EL (cell line): ENCODE results near the gene TXNRD1.
A peak's percentile ranks its signal among the peaks of the same experiment; 100 is the strongest.

ENCODE experiments used
- DNase-seq: peaks from one replicate; pipeline ENCODE4 v3.0.0-alpha.2; 2016

Gene TXNRD1

GRCh38 chr12:104215638-104216297, at the start of gene TXNRD1:
Gene TXNRD1 (plus strand): TSS chr12:104215779. CDS start chr12:104215803, 24 bp downstream.
- peak; percentile 78 for DNase-seq

DNA sequence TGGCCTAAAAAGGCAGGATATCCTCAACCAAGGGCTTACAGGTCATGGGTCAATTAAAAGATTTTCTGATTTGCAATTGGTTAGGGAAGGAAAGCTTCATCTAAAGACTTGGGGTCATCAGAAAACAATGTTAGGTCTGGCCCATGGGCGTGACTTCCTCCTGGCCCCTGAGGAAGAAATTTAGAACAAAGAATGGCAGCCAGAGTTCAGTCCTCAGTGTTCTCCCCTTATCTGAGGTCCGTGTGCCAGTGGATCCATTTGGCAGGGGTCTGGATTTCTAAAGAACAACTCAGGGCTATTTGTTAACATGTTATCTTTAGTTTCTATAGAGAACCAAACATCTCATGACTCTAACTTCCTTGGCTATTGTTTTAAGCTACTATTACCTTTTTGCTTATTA, 49.8 kb upstream of the TXNRD1 start:
- DNase-seq: no peak

DNA sequence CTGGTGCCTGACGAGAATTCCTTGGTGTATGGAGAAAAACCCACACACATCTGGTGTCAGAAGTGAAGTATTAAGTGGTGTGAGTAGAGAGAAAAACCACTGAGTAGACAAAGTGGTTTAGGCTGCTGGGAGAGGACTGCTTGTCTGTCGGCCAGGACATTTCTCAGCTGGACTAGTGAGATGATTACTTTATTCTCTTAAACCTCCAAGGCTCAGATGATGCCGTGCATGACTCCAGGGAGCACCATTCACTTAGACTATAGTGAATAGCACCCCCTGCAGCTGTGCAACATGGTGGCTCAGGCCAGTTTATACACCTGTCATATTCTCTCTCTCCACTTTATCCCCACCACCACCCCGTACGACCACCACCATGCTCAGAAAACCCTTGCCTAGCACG, 49.1 kb upstream of the TXNRD1 start:
- no peak for DNase-seq

DNA sequence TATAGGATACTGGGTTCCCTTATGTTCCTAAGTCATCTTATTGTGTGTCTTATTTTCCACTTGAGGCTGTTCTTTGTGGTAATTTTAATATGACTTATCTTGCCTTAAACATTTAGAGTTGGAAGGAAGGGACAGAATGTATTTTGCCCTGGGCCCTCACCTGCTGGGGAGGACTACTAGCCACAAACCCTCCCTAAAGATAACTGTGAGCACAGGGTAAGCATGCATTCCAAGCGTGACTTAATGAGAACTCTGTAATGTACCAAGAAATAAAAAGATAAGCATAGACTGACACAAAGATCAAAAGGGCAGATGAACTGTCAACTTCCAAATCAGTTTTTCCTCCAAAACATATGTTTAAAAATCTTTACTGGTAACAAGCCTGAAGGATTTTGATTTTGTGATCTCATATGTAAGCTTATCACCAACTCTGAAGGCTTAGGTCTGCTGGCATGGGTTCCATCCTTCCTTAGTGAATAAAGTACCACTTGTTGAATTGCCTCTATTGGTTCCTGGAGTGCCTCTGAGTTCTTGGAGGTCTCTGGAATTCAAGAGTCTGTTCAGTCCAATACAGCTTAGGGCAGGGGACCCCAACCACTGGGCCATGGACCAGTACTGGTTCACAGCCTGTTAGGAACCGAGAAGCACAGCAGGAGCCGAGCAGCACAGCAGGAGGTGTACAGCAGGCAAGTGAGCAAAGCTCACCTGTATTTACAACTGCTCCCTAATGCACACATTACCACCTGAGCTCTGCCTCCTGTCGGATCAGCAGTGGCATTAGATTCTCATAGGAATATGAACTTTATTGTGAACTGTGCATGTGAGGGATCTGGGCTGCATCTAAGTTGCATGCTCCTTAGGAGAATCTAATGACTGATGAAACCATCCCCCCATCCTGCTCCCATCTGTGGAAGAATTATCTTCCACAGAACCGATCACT, 47.8 kb upstream of the TXNRD1 start:
- DNase-seq: no peak

- DNase-seq: no peak
These were observed 47.0 kb upstream of the TXNRD1 start for GRCh38 chr12:104168596-104168995.

DNA sequence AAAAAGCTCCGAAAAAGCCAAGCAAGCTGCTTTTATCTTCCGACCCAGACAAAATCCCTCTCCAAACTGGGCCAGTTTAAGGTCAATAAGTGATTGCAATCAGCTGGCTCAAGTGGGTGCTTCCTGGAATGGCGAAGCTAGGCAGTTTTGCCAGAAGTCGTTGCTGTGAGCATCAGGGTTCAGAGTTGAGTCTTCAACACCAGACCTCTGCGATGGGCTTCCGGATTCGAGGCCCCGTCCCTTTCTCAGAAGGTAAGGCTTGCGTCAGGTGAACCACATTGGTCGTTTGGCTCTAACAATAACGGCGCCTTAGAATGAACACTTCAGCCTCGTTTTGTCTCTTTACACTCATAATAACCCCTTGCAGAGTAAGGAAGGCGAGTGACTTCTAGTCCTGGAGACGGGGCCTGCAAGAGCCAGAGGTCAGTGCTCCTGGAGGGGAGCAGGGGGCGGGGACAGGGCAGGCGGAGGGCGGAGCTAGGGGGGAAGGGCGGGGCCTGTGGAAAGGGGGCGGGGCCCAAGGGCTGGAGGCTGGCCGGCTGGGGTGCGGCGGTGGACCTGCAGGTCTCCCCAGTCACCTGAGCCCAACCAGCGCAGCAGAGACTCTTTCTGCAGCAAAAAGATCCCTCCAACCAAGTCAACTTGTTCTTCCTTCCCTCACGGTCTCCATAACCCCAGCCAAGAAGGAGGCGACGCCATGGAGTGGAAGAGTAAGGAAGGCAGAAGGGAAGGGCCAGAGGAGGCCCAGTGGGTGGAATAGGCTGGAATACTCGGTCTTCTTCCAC, 43.6 kb upstream of the TXNRD1 start:
- DNase-seq: no peak

DNA sequence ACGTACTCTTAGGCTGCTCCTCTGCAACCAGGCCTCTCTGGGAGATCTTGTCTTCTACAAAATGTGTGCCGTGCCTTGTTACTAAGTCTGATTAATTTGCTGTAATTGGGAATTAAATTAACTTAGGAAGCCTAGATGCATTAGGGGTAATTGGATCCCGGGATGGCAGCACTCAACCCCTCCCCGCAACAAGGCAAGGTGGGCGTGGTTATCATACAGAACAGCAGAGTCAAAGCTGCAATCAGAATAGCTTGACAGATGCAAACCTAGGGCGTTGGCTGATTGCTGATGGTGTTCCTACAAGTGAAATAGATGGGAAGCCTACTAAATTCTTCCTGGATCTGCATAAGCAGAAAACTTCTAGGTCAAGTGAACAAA, 43.0 kb upstream of the TXNRD1 start:
- no peak for DNase-seq

DNA sequence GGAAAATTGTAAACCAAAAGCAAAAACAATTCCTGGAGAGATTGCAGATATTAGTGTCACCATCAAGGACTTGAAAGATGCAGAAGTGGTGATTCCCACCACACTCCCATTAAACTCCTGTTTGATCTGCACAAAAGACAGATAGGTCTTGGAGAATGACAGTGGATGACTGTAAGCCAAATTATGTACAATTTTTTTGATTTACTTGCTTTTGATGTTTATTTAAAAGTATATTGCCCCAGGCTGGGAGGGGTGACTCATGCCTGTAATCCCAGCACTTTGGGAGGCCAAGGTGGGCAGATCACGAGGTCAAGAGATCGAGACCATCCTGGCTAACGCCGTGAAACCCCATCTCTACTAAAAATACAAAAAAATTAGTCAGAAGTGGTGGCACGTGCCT, 41.8 kb upstream of the TXNRD1 start:
- peak; percentile 25 for DNase-seq

DNA sequence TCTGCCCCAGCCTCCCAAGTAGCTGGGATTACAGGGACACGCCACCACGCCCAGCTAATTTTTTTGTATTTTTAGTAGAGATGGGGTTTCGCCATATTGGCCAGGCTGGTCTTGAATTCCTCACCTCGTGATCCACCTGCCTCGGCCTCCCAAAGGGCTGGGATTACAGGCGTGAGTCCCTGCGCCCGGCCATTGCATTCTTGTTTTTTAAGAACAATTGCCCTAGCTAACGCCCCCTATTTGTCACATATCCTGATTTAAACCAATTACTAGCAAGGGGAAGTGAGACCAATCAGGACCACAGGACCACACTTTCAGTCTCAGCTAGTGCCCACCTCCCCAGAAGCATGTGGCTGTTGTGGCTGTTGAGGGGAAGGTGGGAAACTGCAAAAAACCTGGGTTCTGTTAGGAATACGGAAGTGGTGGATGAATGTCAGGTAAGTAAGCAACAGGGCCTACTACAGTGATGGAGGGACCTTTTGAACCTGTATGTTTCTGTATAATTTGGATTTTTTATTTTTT, 39.8 kb upstream of the TXNRD1 start:
- DNase-seq: no peak

GRCh38 chr12:104177336-104177662, 38.3 kb upstream of the TXNRD1 start:
- DNase-seq: no peak

DNA sequence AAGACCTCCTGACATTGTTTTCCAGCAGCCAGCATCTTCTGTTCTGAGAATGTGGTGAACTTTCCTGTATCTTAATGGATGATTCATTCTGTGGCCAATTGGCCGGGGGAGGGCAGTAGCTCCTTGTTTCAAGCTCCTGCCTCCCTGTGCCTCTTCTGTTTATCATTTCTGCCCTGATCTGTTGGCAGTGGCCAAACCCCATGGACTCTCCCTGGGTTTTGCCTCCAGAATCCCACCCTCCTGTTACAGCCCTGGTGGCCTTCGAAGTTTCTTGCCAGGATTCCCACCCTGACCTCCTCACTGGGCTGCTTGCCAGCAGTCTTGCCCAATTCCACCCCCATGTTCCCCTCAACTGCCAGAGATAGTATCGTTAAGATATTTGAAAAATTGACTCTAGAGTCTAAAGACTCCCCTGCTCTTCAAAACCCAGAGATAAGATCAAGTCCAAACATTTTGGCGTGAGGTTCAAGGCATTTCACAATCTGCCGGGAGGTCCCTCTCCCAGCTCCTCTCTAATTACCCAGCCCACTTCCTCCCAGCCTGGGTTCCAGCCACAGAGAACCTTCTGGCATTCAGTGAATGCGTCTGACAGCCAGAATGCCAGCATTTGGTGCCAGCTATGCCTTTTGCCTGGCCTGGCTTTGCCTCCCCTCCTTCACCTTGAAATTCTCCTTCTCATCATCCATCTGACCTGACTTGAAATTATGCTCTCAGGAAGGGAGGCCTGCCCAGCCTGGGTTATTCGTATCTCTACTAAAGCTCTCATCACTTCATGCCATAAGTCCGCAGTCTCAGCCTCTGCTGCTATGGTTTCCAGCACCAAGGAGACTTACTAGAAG, 37.7 kb upstream of the TXNRD1 start:
- peak; percentile 97 for DNase-seq

DNA sequence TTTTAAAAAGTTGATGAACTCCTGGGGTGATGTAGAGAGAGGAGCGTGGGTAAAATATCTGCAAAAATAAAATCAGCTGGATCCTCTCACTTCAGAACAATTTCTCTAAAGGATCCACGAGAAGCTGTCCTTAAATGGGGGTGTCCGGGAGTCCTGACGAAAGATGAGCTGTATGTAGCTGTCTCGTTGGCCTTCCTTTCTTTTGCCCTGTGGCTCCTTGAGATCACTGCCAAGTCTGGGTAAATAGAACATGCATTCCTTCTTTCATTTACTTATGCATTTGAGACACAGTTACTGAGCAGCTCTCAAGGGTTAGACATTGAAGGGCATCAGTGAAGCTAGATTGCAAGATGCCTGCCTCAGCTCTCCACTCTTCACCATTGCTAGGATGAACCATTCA, 35.2 kb upstream of the TXNRD1 start:
- no peak for DNase-seq

GRCh38 chr12:104181313-104181712, 34.3 kb upstream of the TXNRD1 start:
- peak; percentile 43 for DNase-seq

GRCh38 chr12:104182144-104182543, 33.4 kb upstream of the TXNRD1 start:
- DNase-seq: peak; percentile 84

DNA sequence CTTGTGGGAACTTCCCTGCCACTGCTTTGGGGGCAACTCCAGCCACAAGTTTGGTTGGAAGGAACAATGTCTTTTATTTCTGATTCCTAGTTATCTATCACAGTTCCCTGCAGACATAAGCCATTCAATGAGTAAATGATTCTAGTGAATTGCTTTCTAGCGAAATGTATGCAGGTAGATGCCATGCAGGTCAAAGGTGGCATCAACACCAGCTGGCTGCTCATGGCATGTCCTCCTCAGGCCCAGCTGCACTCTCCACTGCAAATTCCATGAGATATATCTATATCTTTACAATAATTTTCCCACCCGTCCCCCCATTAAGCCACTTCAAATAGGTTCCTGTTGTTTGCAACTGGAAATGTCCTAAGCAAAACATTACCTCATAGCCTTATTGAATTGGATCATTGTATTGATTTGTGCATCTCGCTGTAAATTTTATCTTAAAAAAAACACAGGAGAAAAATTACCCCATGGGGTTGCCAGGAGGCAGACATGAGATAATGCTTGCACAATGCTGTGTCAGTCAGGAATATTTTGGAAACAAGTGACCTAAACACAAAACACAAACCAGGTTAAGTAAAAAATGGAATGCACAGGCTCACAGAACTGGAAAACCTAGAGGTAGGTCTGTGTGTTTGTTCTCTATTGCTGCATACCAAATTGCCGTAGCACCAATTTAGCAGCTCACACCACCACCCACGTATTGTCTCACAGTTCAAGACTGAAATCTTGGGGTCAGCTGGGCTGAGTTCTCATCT, 32.8 kb upstream of the TXNRD1 start:
- DNase-seq: no peak

DNA sequence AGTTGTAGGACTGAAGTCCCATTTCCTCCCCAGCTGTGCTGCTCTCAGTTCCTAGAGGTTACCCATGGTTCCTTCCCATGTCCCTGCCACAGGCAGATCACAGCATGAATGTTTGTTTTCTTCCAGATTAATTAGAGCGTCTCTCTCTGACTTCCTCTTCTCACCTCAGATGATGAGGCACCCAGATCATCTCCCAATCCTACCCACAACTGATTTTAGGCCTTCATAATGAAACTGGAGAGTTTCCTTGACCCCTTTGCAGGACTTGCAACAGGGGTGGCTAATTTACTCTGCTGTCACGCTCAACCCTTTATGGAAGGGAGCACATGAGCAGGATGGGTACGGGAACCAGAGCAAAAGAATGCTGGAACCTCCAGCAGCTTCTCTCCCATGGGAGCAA, 32.1 kb upstream of the TXNRD1 start:
- no peak for DNase-seq

- no peak for DNase-seq
These were observed 28.0 kb upstream of the TXNRD1 start for GRCh38 chr12:104187446-104188155.

GRCh38 chr12:104188534-104188933, 27.0 kb upstream of the TXNRD1 start:
- DNase-seq: no peak

GRCh38 chr12:104189915-104190555, 25.5 kb upstream of the TXNRD1 start:
- DNase-seq: peak; percentile 55

- no peak for DNase-seq
These were observed 24.9 kb upstream of the TXNRD1 start for GRCh38 chr12:104190641-104191176.
